Stomach (tissue), 9 donors: ENCODE data around the gene LRFN5. TPM values are rescaled to one million over a fixed set of nuclear protein-coding genes. Genes with fewer than 3 reads are reported as not detected.
"Not testable (repeated sequence)": the region's sequence is repeated elsewhere in the genome, so short reads cannot be mapped to it uniquely, and the experiment has no call there.

Experiments used
- DNase-seq, 2 donors: peaks; one replicate each; pipeline versions ENCODE4 v3.0.0 to v3.0.0-alpha.2; 2013 to 2019
- H3K27ac ChIP-seq, 5 donors: fragments of 200-600 bp in 4 of 5; sonication (generic) in 4 of 5; one replicate each; pipeline ENCODE4 v1.5.1; 2013 to 2019; ENCODE audit warnings: mild to moderate bottlenecking in 1 of 5, moderate library complexity in 1 of 5
- H3K27me3 ChIP-seq, 3 donors: fragments of 200-600 bp; sonication (generic); one replicate each; pipeline ENCODE4 v1.5.1; 2017 to 2019; ENCODE audit warnings: mixed run types in 1 of 3
- H3K36me3 ChIP-seq, 4 donors: fragments of 200-600 bp; sonication (generic); 1 replicate in 3 of 4; 2 replicates in 1 of 4; pipeline ENCODE4 v1.5.1; 2016 to 2019
- H3K4me1 ChIP-seq, 4 donors: fragments of 200-600 bp; sonication (generic); one replicate each; pipeline ENCODE4 v1.5.1; 2016 to 2019
- H3K4me3 ChIP-seq, 4 donors: fragments of 200-600 bp; sonication (generic) in 3 of 4; one replicate each; pipeline ENCODE4 v1.5.1; 2016 to 2019; ENCODE audit warnings: mild to moderate bottlenecking in 1 of 4
- H3K9me3 ChIP-seq, 4 donors: fragments of 200-600 bp; sonication (generic); one replicate each; pipeline ENCODE4 v1.5.1; 2016 to 2019
- EP300 ChIP-seq: sonication (generic); formaldehyde crosslinking; IDR thresholded peaks from one replicate; pipeline ENCODE4 v1.6.1; 2017; ENCODE audit warnings: antibody characterized with exemption
- POLR2A ChIP-seq, 4 donors: fragments of 450-650 bp; IDR thresholded peaks; one replicate each; pipeline ENCODE4 v1.6.1; 2016; ENCODE audit warnings: antibody characterized with exemption in 4 of 4, control low read depth in 2 of 4, mild to moderate bottlenecking in 1 of 4, moderate library complexity in 1 of 4
- POLR2AphosphoS5 ChIP-seq, 3 donors: sonication (generic); formaldehyde crosslinking; IDR thresholded peaks; one replicate each; pipeline ENCODE4 v1.6.1; 2016; ENCODE audit warnings: antibody characterized with exemption in 3 of 3
- WGBS, 5 donors: extraction: QIAGEN DNeasy Blood & Tissue Kit in 3 of 5; methylation state at CpG; one replicate each; pipeline versions ENCODE4 v1.1.5 to v1.1.7; 2013 to 2018; 5-methylcytosine and 5-hydroxymethylcytosine counted together
- intact Hi-C: fragments of 100-400 bp; cut with DNase I; formaldehyde crosslinking; loops from one replicate; pipeline ENCODE4 v1.15.1; 2023; ENCODE audit warnings: low total_unique reads
- polyA plus RNA-seq, 3 donors: library from polyadenylated mRNA; stranded (reverse); fragments of 200-250 nt; gene quantifications; one replicate each; pipeline ENCODE4 v1.2.3, GENCODE V29; 2013
- total RNA-seq, 5 donors: library from RNA; depleted of rRNA; stranded (reverse); fragments of >200 nt; gene quantifications; one replicate each; pipeline versions ENCODE4 v1.1.0 to v1.2.3, GENCODE V29; 2014 to 2016
- TF ChIP-seq, protein P1 (sequence below), 7 experiments: fragments of 450-650 bp in 4 of 7; fragments of 200-600 bp in 3 of 7; sonication (generic) in 3 of 7; IDR thresholded peaks; one replicate each; pipeline ENCODE4 v1.5.1; 2016 to 2019; ENCODE audit warnings: antibody characterized with exemption in 7 of 7, control low read depth in 2 of 7, mild to moderate bottlenecking in 1 of 7
- donor health status: healthy with polysubstance abuse.
- donor health status: Bipolar disorder and iron deficiency.
- donor health status: healthy.

LRFN5 gene
- total and polyA plus RNA-seq, 8 donors, result 0.19 to 9.4 (median 0.58) TPM; not detected in 3

DNA sequence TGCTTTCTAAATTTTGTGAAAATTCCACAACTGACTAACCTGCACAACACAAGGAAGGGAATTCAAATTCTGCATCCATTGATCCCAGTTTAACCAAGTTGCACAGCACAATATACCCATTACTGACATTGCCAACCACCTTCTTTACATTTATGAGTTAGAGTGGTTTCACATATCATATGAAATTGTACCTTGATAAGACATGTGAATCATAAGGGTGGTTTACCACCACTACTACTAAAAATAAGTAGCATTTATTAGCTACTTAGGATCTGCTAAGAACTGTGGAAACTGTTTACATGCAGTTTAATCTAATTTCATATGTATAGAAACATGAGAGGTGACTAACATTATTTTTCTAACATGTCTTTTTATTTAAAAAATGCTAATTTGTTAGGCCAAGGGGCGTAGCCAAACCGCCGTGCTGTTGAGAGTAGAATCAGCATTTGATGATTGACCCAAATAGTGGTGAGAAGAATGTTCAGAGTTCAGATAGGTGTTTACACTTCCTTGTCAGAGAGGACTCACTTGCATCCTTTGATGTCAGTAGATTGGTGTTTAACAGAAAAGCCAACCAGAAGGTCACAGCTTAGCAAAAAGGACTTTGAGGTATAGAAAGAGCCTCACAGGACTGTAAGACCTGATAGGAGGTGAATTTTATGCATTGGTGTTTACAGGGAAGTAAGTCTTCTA lies 56.2 kb downstream of the LRFN5 start:
- Histone ChIP-seq H3K4me1 (no peaks in the 10 kb centered on the region), H3K9me3 (peaks cover 0 to 5% (median 0%) of the 10 kb centered on the region in 4 donors), H3K36me3 (no peaks in the 10 kb centered on the region), H3K27me3 (no peaks in the 10 kb centered on the region), H3K4me3 (no peak overlapping the region), H3K27ac (no peak overlapping the region)
- 59 to 72% (median 63%) methylated on average over 3 of the region's 3 CpGs for WGBS, 5 donors
- TF ChIP-seq, protein P1, sequence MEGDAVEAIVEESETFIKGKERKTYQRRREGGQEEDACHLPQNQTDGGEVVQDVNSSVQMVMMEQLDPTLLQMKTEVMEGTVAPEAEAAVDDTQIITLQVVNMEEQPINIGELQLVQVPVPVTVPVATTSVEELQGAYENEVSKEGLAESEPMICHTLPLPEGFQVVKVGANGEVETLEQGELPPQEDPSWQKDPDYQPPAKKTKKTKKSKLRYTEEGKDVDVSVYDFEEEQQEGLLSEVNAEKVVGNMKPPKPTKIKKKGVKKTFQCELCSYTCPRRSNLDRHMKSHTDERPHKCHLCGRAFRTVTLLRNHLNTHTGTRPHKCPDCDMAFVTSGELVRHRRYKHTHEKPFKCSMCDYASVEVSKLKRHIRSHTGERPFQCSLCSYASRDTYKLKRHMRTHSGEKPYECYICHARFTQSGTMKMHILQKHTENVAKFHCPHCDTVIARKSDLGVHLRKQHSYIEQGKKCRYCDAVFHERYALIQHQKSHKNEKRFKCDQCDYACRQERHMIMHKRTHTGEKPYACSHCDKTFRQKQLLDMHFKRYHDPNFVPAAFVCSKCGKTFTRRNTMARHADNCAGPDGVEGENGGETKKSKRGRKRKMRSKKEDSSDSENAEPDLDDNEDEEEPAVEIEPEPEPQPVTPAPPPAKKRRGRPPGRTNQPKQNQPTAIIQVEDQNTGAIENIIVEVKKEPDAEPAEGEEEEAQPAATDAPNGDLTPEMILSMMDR (IDR thresholded peaks at IDR 0.05), result no peak
- no peak for TF ChIP-seq POLR2AphosphoS5 (IDR thresholded peaks at IDR 0.05)
- TF ChIP-seq EP300, result no peak
- no peak for TF ChIP-seq POLR2A (IDR thresholded peaks at IDR 0.05)
- no peak for DNase-seq
- intact Hi-C loops, result no loop called here

DNA sequence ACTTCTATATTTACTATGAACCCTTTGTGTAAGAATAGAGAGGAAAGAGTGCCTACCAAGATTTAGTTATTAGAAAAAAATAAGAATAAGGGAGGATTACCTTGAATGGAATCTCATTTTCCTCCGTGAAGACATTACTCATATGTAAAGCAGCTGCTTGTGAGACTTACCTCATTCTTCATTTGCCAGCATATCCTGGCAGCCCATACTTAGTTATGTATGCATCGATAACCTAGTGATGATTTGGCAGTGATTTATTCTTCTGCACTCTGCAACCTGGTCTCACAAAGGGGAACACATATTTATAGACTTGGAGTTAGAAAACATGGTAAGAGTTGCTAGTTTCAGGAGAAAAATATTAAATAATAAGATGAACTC lies 56.8 kb downstream of the LRFN5 start:
- DNase-seq, result no peak
- no peak overlapping the region for H3K4me3 ChIP-seq
- WGBS, 5 donors, result 57 to 64% (median 61%) methylated on average over 2 of the region's 2 CpGs

DNA sequence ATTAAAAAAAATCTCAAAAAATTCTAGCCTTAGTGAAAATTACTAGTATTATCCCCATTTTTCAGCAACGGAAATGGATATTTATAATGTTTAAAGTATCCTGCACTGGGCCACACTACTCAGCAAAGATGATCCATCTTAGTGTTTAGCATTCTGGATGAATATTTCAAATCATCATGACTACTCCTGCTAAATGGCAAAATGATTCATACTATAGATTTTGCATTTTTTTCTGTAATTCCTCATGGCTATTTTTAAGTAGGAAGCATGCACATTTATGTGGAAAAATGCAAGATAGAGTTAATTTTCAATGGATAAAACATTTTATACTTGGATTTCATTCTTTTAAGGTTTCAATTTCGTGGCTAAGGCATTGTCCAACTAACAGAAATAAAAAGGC lies 59.6 kb downstream of the LRFN5 start:
- no peak overlapping the region for H3K4me3 ChIP-seq
- no peaks in the 10 kb centered on the region for H3K9me3 ChIP-seq
- no peaks in the 10 kb centered on the region for H3K27me3 ChIP-seq
- DNase-seq, result no peak
- no peaks in the 10 kb centered on the region for H3K4me1 ChIP-seq
- intact Hi-C loops, result no loop called here
- TF ChIP-seq, protein P1 (IDR thresholded peaks at IDR 0.05), result no peak
- no peak for TF ChIP-seq EP300
- no peak for TF ChIP-seq POLR2AphosphoS5 (IDR thresholded peaks at IDR 0.05)
- no peak for TF ChIP-seq POLR2A (IDR thresholded peaks at IDR 0.05)
- H3K27ac ChIP-seq, result no peak overlapping the region
- WGBS, 5 donors, result 37 to 60% (median 51%) methylated on average over 2 of the region's 2 CpGs
- no peaks in the 10 kb centered on the region for H3K36me3 ChIP-seq

More for the DNA sequence above, 56.8 kb downstream of the LRFN5 start:
- intact Hi-C loops, result no loop called here
- TF ChIP-seq POLR2AphosphoS5 (IDR thresholded peaks at IDR 0.05) (no peak), POLR2A (IDR thresholded peaks at IDR 0.05) (no peak), EP300 (no peak)
- TF ChIP-seq, protein P1 (IDR thresholded peaks at IDR 0.05), result no peak
- no peaks in the 10 kb centered on the region for H3K36me3 ChIP-seq
- H3K27ac ChIP-seq, result no peak overlapping the region
- H3K4me1 ChIP-seq, result no peaks in the 10 kb centered on the region
- peaks cover 0 to 5% (median 0%) of the 10 kb centered on the region in 4 donors for H3K9me3 ChIP-seq
- no peaks in the 10 kb centered on the region for H3K27me3 ChIP-seq

- DNase-seq, result peak in 1 of 2 donors; percentile 23
- intact Hi-C loops, result no loop called here
- Histone ChIP-seq H3K27me3 (no peaks in the 10 kb centered on the region), H3K4me3 (no peak overlapping the region), H3K4me1 (no peaks in the 10 kb centered on the region), H3K9me3 (no peaks in the 10 kb centered on the region), H3K27ac (no peak overlapping the region), H3K36me3 (no peaks in the 10 kb centered on the region)
- 59 to 82% (median 78%) methylated on average over 1 of the region's 1 CpG for WGBS, 5 donors
- TF ChIP-seq POLR2AphosphoS5 (IDR thresholded peaks at IDR 0.05), result no peak
- TF ChIP-seq EP300, result no peak
Observed at GRCh38 chr14:41668356-41668755, 61.7 kb downstream of the LRFN5 start.

DNA sequence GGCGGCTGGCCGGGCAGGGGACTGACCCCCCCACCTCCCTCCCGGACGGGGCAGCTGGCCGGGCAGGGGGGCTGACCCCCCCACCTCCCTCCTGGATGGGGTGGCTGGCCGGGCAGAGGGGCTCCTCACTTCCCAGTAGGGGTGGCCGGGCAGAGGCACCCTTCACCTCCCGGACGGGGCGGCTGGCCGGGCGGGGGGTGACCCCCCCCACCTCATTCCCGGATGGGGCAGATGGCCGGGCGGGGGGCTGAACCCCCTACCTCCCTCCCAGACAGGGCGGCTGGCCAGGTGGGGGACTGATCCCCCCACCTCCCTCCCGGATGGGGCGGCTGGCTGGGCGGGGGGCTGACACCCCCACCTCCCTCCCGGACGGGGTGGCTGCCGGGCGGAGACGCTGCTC lies 66.9 kb downstream of the LRFN5 start:
- intact Hi-C loops, H3K36me3 ChIP-seq, H3K27me3 ChIP-seq, DNase-seq, H3K4me1 ChIP-seq, H3K27ac ChIP-seq, H3K9me3 ChIP-seq, H3K4me3 ChIP-seq: not testable (repeated sequence)
- WGBS, 5 donors, result 93 to 98% (median 96%) methylated on average over 11 to 24 of the region's 24 CpGs; no CpG with 5 or more reads in 1 of the 5 donors

GRCh38 chr14:41674511-41674971 lies 67.9 kb downstream of the LRFN5 start:
- DNase-seq, H3K36me3 ChIP-seq, intact Hi-C loops, H3K27ac ChIP-seq, H3K4me3 ChIP-seq, H3K4me1 ChIP-seq, H3K27me3 ChIP-seq: not testable (repeated sequence)
- 93 to 98% (median 95%) methylated on average over 12 to 32 of the region's 37 CpGs for WGBS, 5 donors
- peaks cover 0 to 12% (median 5%) of the 10 kb centered on the region in 4 donors for H3K9me3 ChIP-seq
